ENCODE results near the gene SYPL2. TPM values are rescaled to one million over a fixed set of nuclear protein-coding genes. Genes with fewer than 3 reads are reported as not detected.
A peak's percentile ranks its signal among the peaks of the same experiment; 100 is the strongest.
"Not testable (repeated sequence)": the region's sequence is repeated elsewhere in the genome, so short reads cannot be mapped to it uniquely, and the experiment has no call there.

The SYPL2 gene
- total RNA-seq, 2 donors from 2014 or later = 0.10 to 0.37 TPM

DNA sequence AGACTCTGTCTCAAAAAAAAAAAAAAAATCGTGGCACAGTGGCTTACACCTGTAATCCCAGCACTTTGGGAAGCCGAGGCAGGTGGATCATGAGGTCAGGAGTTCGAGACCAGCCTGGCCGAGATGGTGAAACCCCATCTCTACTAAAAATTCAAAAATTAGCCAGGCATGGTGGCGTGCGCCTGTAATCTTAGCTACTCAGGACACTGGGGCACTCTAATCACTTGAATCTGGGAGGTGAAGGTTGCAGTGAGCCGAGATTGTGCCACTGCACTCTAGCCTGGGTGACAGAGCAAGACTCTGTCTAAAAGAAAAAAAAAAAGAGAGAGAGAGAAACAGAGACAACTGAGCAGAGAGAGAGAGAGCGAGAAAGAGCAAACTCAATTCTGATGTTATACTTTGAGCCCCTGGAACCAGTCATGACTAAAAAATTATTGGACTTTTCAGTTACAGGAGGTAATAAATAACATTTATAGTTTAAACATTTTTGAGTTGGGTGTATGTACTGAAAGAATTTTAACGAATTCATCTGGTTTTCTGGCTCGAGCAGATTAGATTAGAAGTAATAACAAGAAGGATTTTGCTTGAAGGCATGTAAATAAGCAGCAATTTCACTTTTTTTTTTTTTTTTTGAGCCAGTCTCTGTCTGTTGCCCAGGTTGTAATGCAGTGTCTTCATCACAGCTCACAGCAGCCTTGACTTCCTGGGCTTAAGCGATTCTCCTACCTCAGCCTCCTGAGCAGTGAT lies 20.2 kb upstream of the SYPL2 start:
- H3K36me3 Mint-ChIP-seq (ENCODE audit: insufficient read depth in 2 of 2); DNase-seq; H3K4me3 Mint-ChIP-seq; H3K27ac Mint-ChIP-seq; ATAC-seq (replicated peaks in 1 of 2); H3K4me1 Mint-ChIP-seq (ENCODE audit: low read depth); H3K9me3 Mint-ChIP-seq: not testable (repeated sequence)
- peaks cover 19% of the 10 kb centered on the region for H3K27me3 Mint-ChIP-seq (ENCODE audit: low read depth)

DNA sequence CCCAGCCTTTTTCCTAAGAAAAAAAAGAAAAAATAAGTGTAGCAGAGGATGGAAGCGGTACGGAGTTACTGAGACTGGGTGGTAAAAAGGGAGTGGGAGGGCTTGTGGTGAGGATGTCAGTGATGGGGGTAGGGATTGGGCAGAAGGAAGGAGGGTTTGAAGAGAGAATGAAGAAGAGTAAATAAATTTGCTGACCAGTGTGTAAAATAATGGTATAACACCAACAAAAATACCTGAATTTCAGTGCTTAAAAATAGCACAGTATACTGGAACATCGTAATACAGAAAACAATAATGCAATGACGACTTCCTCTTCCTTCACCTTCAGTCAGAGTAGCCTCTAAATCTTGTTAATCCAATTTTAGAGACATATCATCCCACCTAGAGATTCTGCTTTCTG lies 18.8 kb upstream of the SYPL2 start:
- Mint-ChIP-seq H3K27ac (no peak overlapping the region), H3K9me3 (no peaks in the 10 kb centered on the region), H3K4me3 (no peak overlapping the region), H3K27me3 (ENCODE audit: low read depth) (peaks cover 19% of the 10 kb centered on the region), H3K36me3 (ENCODE audit: insufficient read depth in 2 of 2) (no peaks in the 10 kb centered on the region), H3K4me1 (ENCODE audit: low read depth) (no peaks in the 10 kb centered on the region)
- DNase-seq (no peak), ATAC-seq (replicated peaks in 1 of 2) (no peak)

DNA sequence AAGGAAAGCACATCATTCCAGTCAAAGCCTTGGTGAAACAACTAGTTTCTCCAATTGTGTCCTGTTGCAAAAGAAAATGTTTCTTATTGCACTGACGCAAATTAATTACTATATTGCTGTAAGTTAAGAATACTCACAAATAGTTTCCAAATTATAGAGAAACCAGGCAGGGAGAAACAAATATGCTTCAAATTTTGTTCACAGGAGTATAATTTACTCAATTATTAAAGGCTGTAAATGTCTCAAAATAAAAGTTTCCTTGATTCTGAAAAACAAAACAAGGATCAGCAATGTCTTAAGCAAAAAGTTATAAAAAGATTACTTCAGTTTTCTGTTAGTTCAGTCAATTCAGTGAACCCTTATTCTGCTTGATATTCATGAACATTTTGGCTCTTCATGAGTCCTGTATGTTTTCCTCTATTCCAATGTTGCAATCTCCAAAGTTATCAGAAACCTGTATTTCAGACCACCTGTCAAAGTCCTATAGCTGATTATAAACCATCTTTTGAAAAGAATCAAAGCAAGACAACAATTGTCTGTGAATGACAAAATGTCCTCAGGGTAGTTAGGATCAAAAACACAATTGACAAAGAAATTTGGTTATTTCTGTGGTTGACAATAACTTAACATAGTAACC lies 11.7 kb upstream of the SYPL2 start:
- H3K27me3 Mint-ChIP-seq (ENCODE audit: low read depth) = peaks cover 48% of the 10 kb centered on the region
- no peaks in the 10 kb centered on the region for H3K4me1 Mint-ChIP-seq (ENCODE audit: low read depth)
- no peak for ATAC-seq (replicated peaks in 1 of 2)
- no peak for DNase-seq
- peaks cover 7 to 11% of the 10 kb centered on the region in 2 donors for H3K36me3 Mint-ChIP-seq (ENCODE audit: insufficient read depth in 2 of 2)
- H3K4me3 Mint-ChIP-seq = no peak overlapping the region
- no peak overlapping the region for H3K27ac Mint-ChIP-seq
- peaks cover 5 to 9% of the 10 kb centered on the region in 2 donors for H3K9me3 Mint-ChIP-seq

DNA sequence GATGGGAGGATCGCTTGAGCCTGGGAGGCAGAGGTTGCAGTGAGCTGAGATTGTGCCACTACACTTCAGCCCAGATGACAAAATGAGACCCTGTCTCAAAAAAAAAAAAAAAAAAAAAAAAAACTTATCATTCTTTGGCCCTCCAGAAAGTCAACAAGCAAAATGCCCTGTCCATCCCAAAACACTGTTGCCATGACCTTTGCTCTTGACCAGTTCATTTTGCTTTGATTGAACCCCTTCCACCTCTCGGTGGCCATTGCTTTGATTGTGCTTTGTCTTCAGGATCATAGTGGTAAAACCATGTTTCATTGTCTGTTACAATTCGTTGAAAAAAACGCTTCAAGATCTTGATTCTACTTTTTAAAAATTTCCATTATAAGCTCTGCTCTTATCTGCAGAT lies 8.5 kb upstream of the SYPL2 start:
- Mint-ChIP-seq H3K4me1 (ENCODE audit: low read depth) (no peaks in the 10 kb centered on the region), H3K27me3 (ENCODE audit: low read depth) (peaks cover 55% of the 10 kb centered on the region), H3K27ac (no peak overlapping the region), H3K4me3 (no peak overlapping the region), H3K9me3 (peaks cover 5 to 9% of the 10 kb centered on the region in 2 donors), H3K36me3 (ENCODE audit: insufficient read depth in 2 of 2) (peaks cover 7 to 11% of the 10 kb centered on the region in 2 donors)
- ATAC-seq (replicated peaks in 1 of 2) = no peak
- DNase-seq = no peak

DNA sequence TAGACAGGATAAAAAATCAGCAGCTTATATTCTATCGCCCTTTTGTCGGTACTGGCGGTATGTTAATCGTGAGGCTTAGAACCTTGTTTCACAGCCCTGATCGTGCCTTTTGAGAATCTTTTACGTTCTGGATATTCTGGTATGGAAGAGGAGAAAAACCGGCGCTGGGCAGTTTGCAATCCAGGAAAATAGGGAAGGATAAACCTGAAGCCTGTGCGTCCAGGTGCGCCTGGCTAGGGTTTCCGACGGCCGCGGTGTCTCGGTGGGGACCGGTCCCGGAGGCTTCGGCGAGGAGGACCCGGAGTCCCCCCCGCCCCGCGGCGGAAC lies 258 bp upstream of the SYPL2 start:
- no peaks in the 10 kb centered on the region for H3K9me3 Mint-ChIP-seq
- ATAC-seq (replicated peaks in 1 of 2) (no peak), DNase-seq (no peak)
- H3K27me3 Mint-ChIP-seq (ENCODE audit: low read depth) = peaks cover 88% of the 10 kb centered on the region
- H3K36me3 Mint-ChIP-seq (ENCODE audit: insufficient read depth in 2 of 2) = no peaks in the 10 kb centered on the region
- H3K27ac Mint-ChIP-seq = no peak overlapping the region
- H3K4me3 Mint-ChIP-seq = peak overlapping the region; percentile 74 to 75
- H3K4me1 Mint-ChIP-seq (ENCODE audit: low read depth) = no peaks in the 10 kb centered on the region

- Mint-ChIP-seq H3K36me3 (ENCODE audit: insufficient read depth in 2 of 2) (no peaks in the 10 kb centered on the region), H3K9me3 (no peaks in the 10 kb centered on the region), H3K4me3 (peak overlapping the region in 1 of 2 donors; percentile 74), H3K27ac (no peak overlapping the region), H3K27me3 (ENCODE audit: low read depth) (peaks cover 82% of the 10 kb centered on the region), H3K4me1 (ENCODE audit: low read depth) (no peaks in the 10 kb centered on the region)
- ATAC-seq (replicated peaks in 1 of 2) = no peak
- DNase-seq = no peak
These were observed 993 bp downstream of the SYPL2 start for GRCh38 chr1:109467301-109467777.

GRCh38 chr1:109468061-109468460 lies 1.7 kb downstream of the SYPL2 start:
- Mint-ChIP-seq H3K27me3 (ENCODE audit: low read depth) (peaks cover 78% of the 10 kb centered on the region), H3K36me3 (ENCODE audit: insufficient read depth in 2 of 2) (no peaks in the 10 kb centered on the region), H3K4me1 (ENCODE audit: low read depth) (no peaks in the 10 kb centered on the region), H3K27ac (no peak overlapping the region), H3K4me3 (no peak overlapping the region), H3K9me3 (no peaks in the 10 kb centered on the region)
- DNase-seq (no peak), ATAC-seq (replicated peaks in 1 of 2) (no peak)

GRCh38 chr1:109468903-109469302 lies 2.6 kb downstream of the SYPL2 start:
- Mint-ChIP-seq H3K27ac (no peak overlapping the region), H3K4me3 (no peak overlapping the region), H3K27me3 (ENCODE audit: low read depth) (peaks cover 72% of the 10 kb centered on the region), H3K36me3 (ENCODE audit: insufficient read depth in 2 of 2) (no peaks in the 10 kb centered on the region), H3K4me1 (ENCODE audit: low read depth) (no peaks in the 10 kb centered on the region), H3K9me3 (no peaks in the 10 kb centered on the region)
- DNase-seq = no peak
- no peak for ATAC-seq (replicated peaks in 1 of 2)

- no peak overlapping the region for H3K27ac Mint-ChIP-seq
- no peak overlapping the region for H3K4me3 Mint-ChIP-seq
- peaks cover 58% of the 10 kb centered on the region for H3K27me3 Mint-ChIP-seq (ENCODE audit: low read depth)
- DNase-seq = no peak
- no peak for ATAC-seq (replicated peaks in 1 of 2)
- H3K36me3 Mint-ChIP-seq (ENCODE audit: insufficient read depth in 2 of 2) = no peaks in the 10 kb centered on the region
- H3K4me1 Mint-ChIP-seq (ENCODE audit: low read depth) = no peaks in the 10 kb centered on the region
- H3K9me3 Mint-ChIP-seq = no peaks in the 10 kb centered on the region
These were observed 3.9 kb downstream of the SYPL2 start for GRCh38 chr1:109470245-109470644.

- no peak for DNase-seq
- peaks cover 49% of the 10 kb centered on the region for H3K27me3 Mint-ChIP-seq (ENCODE audit: low read depth)
These were observed 6.4 kb downstream of the SYPL2 start for GRCh38 chr1:109472779-109473178.

GRCh38 chr1:109473284-109474057 lies 7.1 kb downstream of the SYPL2 start:
- DNase-seq; ATAC-seq (replicated peaks in 1 of 2); H3K27ac Mint-ChIP-seq; H3K9me3 Mint-ChIP-seq; H3K4me1 Mint-ChIP-seq (ENCODE audit: low read depth); H3K4me3 Mint-ChIP-seq; H3K36me3 Mint-ChIP-seq (ENCODE audit: insufficient read depth in 2 of 2): not testable (repeated sequence)
- H3K27me3 Mint-ChIP-seq (ENCODE audit: low read depth) = peaks cover 47% of the 10 kb centered on the region

More at GRCh38 chr1:109472779-109473178, 6.4 kb downstream of the SYPL2 start:
- Mint-ChIP-seq H3K36me3 (ENCODE audit: insufficient read depth in 2 of 2) (no peaks in the 10 kb centered on the region), H3K9me3 (no peaks in the 10 kb centered on the region), H3K27ac (no peak overlapping the region), H3K4me3 (no peak overlapping the region), H3K4me1 (ENCODE audit: low read depth) (no peaks in the 10 kb centered on the region)
- ATAC-seq (replicated peaks in 1 of 2) = no peak

GRCh38 chr1:109474697-109475096 lies 8.4 kb downstream of the SYPL2 start:
- Mint-ChIP-seq H3K27ac (no peak overlapping the region), H3K27me3 (ENCODE audit: low read depth) (peaks cover 47% of the 10 kb centered on the region), H3K4me3 (no peak overlapping the region), H3K9me3 (no peaks in the 10 kb centered on the region), H3K4me1 (ENCODE audit: low read depth) (peaks cover 4% of the 10 kb centered on the region), H3K36me3 (ENCODE audit: insufficient read depth in 2 of 2) (no peaks in the 10 kb centered on the region)
- DNase-seq = no peak
- no peak for ATAC-seq (replicated peaks in 1 of 2)

DNA sequence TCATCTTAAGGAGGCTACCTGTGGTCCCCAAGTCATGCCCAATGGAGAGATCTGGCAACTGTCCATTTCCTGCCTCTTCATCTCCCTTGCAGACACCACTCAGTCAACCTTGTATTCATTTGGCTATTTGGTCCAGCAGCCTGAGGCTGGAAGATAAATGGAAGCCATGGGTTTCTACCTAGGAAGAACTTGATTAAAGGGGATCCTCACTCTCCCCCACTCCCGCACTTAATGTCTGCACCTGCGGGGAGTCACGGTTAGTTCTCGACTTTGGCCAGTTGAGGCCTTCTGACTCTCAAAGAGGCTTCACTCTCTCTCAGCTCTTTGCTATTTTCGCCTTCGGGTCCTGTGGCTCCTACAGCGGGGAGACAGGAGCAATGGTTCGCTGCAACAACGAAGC lies 8.9 kb downstream of the SYPL2 start:
- peaks cover 47% of the 10 kb centered on the region for H3K27me3 Mint-ChIP-seq (ENCODE audit: low read depth)
- no peaks in the 10 kb centered on the region for H3K9me3 Mint-ChIP-seq
- no peaks in the 10 kb centered on the region for H3K36me3 Mint-ChIP-seq (ENCODE audit: insufficient read depth in 2 of 2)
- ATAC-seq (replicated peaks in 1 of 2) = no peak
- H3K27ac Mint-ChIP-seq = no peak overlapping the region
- DNase-seq = no peak
- H3K4me1 Mint-ChIP-seq (ENCODE audit: low read depth) = peaks cover 5% of the 10 kb centered on the region
- H3K4me3 Mint-ChIP-seq = no peak overlapping the region
